ENCODE measurements around the gene DAB2.

Gene DAB2

DNA sequence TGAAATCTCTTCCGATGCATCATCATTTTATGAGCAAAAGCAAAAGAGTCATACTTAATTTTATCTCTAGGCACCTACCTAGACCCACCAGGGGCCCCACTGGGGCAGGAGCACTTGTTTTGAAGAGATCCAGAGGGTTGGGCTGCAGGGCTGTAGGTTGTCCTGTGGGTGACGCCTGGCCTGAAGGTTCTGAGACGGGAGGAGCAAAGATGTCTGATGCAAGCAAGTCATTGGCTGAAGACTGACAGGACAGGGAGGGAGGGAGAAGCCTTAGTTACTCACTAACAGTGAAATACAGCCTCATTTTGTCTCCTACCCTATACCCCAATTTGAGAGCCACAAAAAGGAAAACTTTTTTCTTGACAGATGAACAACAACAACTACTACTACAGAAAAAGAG is 43.4 kb downstream of the DAB2 start:
- no peak for DNase-seq (ENCODE audit: low read depth in 2 of 2)

DNA sequence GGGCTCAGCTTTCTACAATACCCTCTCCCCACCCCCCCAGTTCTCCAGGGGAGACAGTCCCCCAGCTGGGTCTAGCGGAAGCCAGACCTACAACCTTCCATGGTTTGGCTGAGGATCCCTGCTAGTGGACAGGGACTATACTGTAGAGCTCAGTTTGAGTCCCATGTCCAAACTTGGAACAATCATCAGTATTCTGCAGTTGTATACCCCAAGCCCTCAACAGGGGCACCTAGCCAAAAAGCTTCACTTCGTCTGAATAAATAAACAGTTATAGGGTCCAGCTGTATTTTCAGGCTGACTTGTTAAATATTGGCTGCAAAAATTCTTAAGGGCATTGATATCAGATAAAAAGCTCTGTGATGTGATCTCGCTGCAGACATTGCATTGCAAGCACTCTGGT is 45.1 kb downstream of the DAB2 start:
- DNase-seq (ENCODE audit: low read depth in 2 of 2) = no peak

DNA sequence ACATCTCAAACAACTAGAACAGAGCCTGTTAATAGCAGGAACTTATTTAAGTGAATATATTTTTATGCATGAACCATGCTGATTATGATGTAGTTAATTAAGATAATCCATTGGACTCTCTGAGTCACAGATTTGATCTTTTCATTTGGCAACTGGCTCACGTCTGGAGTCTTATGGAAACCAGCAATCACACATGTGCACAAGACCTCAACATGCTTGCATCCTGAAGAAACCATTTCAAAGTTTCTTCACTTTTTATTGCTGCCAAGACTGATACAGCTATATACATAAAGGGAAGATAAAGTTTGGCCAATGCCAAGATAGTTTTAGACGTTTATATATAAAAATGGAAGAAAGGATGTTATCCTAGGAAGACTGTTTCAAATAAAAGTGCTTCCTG is 47.2 kb downstream of the DAB2 start:
- DNase-seq (ENCODE audit: low read depth in 2 of 2) = no peak

DNA sequence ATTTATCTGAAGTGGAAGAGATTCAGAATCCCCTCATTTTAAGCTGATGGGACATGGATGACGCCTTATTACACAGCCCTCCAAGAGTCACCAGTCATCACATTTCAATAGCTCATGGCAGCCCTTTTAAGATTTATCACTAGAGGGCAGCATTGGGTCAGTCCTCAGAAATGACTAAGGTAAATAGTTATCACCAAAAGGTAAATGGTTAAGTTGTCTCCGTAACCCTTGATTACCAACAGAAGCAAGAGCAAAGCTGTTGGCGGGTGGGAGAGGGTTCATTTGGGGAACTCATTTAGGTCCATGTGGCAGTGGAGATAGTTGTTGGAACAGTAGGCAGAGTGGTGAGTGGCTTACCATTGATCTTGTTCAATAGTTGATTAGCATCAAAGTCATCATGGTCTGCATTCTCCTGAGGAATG is 48.5 kb downstream of the DAB2 start:
- no peak for DNase-seq (ENCODE audit: low read depth in 2 of 2)

DNA sequence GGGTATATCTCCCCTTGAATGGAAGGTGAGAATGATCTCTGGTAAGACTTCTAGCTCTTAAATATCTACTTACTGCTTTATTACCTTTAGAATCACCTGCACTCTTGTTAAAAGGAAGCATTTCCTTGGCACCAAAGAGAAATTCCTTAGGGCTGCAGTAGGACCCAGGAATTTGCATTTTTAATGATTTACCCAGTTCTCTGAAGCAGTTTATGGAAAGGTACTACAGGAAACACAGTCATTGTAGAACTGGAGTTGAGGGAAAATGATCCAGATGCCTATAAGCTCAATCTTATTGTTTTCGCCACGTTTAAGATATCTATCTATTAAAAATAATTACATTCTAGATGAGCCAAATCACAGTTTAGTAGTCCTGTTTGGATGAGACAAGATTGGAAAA is 51.0 kb downstream of the DAB2 start:
- DNase-seq (ENCODE audit: low read depth in 2 of 2) = no peak

DNA sequence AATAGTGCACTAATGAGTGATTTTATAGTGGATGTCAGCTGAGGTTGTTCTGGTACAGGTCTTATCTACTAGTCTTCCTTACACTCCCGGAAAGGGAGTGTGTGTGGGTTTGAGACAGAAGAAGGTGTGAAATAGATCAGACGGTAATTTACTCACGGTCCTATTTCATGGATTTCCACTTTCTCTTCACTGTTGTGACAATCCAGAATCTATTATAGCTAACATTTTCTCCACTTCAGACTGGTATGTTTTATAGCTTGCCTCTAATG is 53.5 kb downstream of the DAB2 start:
- DNase-seq (ENCODE audit: low read depth in 2 of 2) = no peak

DNA sequence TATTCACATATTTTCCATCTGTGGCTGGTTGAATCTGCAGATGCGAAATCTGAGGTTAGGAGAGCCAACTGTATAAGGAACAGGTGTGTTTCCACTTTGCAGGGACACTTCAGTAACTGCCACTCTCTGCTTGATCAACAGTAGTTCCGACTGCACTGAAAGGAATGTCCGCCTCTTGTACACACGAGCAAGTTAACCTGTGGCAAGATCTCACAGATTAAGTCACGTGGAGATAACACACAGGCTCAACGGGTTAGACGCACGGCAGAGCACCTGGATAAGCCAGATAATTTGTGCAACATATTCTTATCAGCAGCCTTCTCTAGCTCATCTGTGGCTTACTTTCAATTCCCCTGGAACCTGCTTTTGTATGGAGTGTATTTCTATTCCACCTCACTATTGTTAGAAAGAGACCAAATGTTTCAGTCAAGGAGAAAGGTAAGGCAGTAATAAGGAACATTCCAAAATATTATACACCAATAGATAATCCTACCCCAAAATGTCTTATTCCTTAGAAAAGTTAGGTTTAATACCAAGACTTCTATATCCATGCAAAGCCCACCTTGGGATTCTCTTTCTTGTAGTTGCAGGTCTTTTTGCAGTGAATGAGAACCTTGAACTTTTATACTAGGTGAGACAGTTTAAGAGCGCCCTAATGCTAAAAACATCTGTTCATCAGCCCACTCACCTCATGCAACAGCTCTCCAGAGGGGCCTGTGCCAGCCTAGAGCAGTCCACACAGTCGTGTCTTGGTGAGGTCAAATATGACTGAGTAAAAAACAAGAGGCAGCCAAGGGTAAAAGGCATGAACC is 54.0 kb downstream of the DAB2 start:
- no peak for DNase-seq (ENCODE audit: low read depth in 2 of 2)

DNA sequence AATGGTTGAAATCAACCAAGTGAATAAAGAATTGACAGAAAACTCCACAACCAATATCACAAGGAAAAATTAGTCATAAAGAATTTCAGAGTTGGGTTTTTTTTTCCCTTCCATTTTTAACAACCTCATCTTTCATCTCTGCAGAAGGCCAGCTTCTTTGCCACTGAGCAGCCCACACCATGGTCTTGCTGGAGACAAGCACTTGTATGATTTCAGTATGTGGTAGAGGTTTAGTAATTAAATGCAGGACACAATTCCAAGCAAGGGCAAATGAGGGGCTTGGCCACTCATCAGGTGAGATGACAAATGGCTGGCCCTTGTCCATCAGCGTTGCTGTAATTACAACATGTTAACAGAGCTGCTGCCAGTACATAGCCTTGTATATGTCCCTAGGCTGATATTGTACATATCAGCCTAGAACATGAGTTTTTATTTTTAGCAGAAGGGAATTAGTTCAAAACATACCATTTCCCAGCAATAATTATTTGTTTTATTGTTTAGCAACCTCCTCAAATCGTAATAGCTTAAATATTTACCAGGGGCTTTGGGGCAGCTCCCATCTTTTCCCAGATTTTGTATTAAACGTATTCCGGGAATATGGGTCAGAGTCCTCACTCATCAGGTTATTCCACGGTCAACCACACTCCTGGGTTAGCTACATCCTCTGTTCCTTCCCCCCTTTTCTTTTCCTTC is 55.5 kb downstream of the DAB2 start:
- DNase-seq (ENCODE audit: low read depth in 2 of 2) = no peak

DNA sequence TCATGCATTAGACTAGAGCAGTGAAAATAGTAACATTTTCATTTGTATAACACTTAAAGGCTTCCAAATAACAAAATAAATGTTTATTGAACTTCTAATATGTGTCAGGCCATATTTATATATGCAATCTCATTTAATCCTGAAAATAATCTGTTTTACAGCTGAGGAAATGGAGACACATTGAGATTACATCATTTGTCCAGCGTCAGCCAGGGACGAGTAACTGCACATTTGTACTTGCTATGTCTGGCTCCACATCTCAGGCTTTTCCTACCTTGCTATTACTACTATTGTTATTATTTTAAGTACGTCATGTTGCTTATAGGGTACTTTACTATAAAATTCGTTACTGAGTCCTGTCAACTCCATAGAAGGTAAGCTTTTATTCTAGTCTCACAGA is 56.7 kb downstream of the DAB2 start:
- DNase-seq (ENCODE audit: low read depth in 2 of 2) = no peak

DNA sequence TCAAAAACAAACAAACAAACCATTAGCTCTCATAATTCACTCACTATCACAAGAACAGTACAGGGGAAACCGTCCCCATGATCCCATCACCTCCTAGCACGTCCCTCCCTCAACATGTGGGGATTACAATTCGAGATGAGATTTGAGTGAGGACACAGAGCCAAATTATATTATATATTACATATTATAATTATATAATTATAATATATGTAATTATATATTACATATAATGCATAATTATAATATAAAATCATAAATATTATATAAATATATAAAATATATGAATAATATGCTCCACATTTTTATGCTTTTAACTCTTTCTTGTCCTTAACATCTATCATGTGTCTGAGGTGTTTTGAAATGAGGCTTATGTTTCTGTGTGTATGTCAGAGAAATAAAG is 57.1 kb downstream of the DAB2 start:
- no peak for DNase-seq (ENCODE audit: low read depth in 2 of 2)

DNA sequence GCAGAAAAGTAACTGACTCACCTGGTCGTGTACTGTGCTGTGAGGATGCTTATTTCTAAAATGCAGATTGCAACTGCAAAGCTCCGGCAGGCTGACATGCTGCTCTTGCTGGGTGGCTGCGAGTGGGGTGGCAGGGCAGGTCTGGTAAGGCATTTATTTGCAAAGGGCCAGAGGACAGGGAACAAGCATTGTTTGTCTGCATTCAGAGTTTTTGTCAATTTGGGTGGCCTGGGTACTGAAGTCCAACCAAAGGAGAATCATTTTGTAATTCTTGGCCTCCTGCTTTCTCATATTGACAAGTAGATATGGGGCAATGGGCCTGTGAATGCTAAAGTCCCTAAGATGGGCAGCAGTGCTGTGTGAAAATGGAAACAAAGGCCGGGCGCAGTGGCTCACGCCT is 60.4 kb downstream of the DAB2 start, which contains the start of gene C9:
TSS of gene C9 (minus strand) at position 129 of the 400 bp plus-strand sequence. CDS start at position 98, 31 bp downstream.
- DNase-seq (ENCODE audit: low read depth in 2 of 2) = no peak

DNA sequence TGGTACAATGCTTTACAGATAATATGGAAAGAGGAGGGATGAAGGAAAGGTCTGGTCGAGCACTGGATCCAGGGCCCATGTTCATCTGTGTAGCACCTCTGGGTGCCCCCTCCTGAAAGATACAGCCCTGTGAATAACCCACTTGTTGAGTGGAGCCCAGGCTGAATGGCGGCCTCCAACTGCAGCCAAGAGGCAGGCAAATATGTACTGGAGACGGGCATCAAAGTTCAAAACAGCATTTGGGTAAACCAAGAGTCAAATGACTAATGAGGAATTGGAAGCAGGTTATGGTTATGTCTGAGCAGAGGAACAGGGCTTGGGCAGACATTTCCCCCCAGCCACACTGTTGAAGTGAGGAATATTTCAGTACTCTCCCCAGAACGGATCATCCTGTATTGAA is 61.6 kb downstream of the DAB2 start:
- DNase-seq (ENCODE audit: low read depth in 2 of 2) = no peak

DNA sequence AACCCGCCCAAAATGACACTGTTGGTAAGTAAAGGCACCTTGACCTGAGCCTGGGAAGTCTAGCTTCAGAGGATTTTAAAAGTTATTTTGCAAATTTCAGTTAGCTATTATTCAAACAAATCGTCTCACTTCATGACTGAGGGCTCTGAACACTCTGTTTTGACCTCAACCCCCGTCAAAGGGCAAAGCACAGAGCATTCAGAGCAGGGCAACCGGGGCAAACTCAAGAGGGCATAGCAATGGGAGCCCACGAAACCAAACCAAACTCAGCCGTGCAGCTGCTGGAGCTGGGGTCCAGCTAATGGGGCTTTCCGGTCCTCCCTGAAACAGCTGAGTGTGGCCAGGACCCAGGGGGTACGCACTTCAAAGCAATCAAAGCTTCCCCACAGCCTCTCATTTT is 62.1 kb downstream of the DAB2 start:
- DNase-seq (ENCODE audit: low read depth in 2 of 2) = no peak

DNA sequence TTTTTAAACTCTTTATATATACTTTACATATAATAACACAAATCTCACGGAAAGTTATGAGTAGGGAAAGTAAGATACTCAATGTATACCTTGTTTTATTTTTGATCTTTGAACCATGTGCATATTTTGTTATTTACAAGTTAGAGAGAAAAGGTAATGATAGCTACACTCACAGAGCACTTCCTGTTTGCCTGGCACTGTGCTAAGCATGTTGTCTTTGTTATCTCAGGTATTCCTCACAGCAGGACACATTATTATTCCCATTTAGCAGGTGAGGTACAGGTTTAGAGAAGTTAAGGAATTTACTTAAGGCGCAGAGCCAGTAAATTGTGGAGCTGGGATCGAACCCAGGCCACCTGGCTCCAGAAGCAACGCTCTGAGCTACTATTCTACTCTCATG is 63.5 kb downstream of the DAB2 start:
- no peak for DNase-seq (ENCODE audit: low read depth in 2 of 2)

DNA sequence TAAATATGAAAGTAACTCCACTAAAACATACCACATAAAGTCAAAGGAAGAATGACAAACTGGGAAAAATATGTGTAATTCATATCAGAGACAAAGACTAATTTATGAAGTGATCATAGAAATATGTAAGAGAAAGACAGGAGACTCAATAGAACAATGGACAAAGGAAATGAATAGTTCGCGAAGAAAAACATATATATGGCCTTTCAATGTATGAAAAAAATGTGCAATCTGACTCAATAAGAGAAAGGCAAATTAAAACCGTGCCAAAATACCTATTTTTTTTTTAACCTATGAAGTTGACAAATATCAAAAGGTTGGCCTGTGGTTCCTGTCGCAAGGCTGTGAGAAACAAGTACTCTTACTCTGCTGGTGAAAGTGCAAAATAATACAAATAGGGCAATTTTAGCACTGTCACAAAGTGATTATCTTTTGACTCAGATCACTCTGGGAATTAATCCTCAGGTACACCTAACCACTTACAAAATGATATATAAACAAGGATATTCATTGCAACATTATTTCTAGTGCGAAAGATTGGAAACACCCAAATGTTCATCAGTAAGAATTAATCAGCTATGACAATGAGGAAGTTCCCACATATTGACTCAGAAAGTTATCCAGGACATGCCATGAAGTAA is 64.2 kb downstream of the DAB2 start:
- no peak for DNase-seq (ENCODE audit: low read depth in 2 of 2)

DNA sequence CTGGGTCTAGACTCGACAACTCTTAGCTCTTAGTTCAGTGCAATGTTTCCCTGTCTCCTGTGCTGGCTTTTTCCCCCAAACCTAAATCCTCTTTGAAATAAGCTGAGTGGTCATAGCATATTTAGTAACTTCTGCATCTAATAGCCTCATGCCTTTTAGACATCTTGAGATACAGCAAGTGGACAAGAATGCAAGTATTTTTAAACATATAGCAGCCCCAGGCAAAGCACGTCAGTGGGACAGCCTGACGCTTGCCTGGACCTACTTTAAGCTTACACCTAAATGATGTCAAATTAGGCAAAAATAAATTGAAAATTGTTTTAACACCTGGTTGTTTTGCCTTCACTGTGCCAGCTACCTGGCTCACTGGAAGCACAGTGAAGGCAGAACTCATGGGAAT is 68.5 kb downstream of the DAB2 start:
- DNase-seq (ENCODE audit: low read depth in 2 of 2) = no peak

DNA sequence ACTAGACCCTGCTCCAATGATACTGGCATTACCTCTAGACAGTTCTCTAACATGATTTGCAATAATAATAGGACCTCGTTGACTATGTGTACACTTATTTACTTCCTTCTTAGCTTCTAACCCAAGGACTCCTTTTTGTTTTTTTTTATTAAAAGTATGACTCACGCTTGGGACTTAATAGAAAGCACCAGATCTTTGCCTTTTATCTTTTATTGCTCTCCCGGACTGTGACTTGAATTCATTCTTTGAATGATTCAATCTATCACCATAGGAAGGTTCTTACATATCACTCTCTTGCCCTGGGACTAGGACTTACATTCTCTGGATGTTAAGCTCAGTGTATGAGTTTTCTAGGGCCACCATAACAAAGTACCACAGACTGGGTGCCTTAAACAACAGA is 69.5 kb downstream of the DAB2 start:
- DNase-seq (ENCODE audit: low read depth in 2 of 2) = no peak

DNA sequence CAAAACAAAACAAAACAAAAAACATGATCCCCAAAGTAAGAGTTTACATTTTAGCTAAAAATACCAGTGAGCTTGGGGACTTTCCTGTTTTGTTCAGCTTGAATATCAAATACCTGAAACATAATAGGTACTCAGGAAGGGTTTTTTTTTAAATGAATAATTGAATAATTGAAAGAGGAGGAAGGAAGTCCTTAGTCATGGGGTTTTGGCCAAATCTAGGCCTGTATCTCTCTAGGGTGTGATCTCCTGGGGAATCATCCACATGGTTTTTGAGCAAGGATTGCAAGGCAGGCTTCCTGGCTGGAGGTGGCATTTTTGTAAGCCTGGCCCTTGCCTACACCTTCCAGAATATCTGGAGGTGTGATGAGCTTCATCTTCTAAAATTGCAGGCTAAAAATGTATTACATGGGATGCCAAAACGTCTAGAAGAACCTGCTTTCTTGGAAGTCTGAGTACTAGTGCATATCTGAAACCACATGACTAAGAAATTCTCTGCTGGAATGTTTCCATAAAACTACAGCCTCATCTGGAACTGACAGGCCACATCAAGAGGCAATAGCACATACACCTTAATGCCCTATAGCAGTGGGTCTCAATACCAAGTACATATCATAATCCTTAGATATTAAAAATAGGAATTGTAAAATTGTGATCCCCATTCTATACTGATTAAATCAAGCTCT is 70.9 kb downstream of the DAB2 start:
- DNase-seq (ENCODE audit: low read depth in 2 of 2) = no peak

DNA sequence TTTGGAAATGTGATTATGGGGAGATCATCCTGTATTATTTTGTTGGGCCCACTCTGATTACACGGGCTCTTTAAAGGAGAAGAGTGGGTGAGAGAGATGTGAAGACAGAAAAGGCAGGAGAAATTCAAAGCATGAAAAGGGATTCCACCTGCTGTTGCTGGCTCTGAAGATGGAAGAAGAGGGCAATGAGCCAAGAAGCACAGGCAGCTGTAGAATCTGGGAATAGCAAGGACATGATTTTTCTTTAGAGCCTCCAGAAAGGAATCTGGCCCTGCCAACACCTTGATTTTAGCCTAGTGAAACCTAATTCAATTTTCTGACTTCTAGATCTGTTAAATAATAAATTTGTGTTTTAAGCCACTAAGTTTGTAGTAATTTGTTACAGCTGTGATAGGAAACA is 71.8 kb downstream of the DAB2 start:
- DNase-seq (ENCODE audit: low read depth in 2 of 2) = no peak

DNA sequence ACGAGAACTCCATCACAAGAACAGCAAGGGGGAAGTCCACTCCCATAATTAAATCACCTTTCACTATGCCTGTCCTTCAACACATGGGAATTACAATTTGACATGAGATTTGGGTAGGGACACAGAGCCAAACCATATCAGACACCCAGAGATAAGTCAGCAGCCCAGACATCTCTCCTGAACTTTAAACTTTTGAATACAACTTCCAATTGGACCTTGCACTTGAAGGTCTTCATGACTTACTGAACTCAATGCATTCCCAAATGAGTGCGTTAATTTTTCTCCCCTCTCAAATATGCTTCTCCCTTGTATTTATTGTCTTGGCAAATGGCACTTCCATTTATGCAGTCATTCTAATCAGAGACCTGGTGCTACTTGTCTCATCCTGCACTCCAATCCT is 72.6 kb downstream of the DAB2 start:
- DNase-seq (ENCODE audit: low read depth in 2 of 2) = no peak

DNA sequence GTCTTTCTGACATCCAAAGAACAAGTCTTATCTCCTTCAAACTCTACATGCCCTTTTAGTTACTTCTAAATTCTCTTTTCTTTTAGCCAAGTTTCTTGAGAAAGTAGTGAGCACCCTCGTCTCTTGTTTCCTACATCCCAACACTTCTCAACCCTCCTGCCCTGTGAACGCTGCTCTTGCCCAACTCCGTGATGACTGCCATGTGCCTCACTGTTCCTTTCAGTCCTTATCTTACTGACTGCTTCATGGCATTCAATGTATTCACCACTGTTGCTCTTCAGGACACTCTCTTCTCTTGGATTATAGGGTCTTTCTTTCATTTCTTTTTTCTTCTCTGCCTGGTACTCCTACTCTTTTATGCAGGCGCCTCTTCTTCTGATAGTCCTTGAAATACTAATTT is 75.3 kb downstream of the DAB2 start:
- DNase-seq (ENCODE audit: low read depth in 2 of 2) = no peak

DNA sequence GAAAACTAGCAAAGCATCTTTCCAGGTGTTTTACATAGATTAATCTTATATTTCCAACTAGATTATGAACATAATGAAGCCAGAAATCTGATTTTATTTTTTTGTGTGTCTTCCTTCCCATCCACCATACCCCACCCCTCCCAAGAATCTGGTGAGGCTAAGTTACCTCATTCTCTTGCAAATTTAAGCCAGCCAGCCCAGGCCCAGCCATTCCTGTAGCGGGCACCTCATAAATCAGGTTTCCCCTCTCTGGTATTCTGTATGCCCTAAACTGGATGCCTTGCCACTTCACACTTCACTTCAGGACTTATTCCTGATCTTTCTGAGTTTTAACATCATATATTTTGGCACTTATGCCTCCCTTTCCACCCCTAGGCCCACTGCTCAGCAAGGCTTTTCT is 82.3 kb downstream of the DAB2 start:
- no peak for DNase-seq (ENCODE audit: low read depth in 2 of 2)

DNA sequence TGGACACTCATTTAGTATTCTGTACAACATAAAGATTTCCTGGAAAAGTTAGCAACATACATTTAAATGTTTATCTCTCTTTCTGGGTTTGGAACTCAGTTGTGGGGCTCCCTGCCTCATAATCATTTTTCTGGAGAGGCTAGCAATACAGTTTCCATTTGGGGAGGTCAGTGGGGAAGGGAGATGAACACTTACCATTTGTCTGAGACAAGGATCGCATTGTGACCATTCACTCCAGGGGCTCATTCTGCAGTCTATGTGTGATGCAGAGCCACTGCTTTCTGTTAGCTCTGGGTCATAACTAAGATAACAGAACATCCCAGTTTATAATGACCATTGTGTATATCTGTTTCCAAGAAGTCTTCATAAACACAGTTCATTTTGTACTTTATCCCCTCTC is 82.9 kb downstream of the DAB2 start:
- no peak for DNase-seq (ENCODE audit: low read depth in 2 of 2)

Measured in activated CD8-positive, alpha-beta memory T cell treated with anti-CD3 and anti-CD28 coated beads for 4 hours (primary cell).